ENCODE data around the gene PAIP2B.

Gene PAIP2B

GRCh38 chr2:71153585-71154224, 73.2 kb downstream of the PAIP2B start:
- no peak for DNase-seq (ENCODE audit: low read depth)

GRCh38 chr2:71151620-71152019, 75.3 kb downstream of the PAIP2B start:
- no peak for DNase-seq (ENCODE audit: low read depth)

- no peak for DNase-seq (ENCODE audit: low read depth)
Measured at GRCh38 chr2:71150082-71150816, 76.7 kb downstream of the PAIP2B start.

GRCh38 chr2:71148506-71149063, 78.3 kb downstream of the PAIP2B start:
- DNase-seq (ENCODE audit: low read depth) = no peak

- no peak for DNase-seq (ENCODE audit: low read depth)
Measured at GRCh38 chr2:71143782-71144181, 83.1 kb downstream of the PAIP2B start.

- DNase-seq (ENCODE audit: low read depth) = no peak
Measured at GRCh38 chr2:71136174-71136573, 90.7 kb downstream of the PAIP2B start.

- no peak for DNase-seq (ENCODE audit: low read depth)
Measured at GRCh38 chr2:71133603-71134002, 93.3 kb downstream of the PAIP2B start.

Data from ELR (cell line).